Osteocyte (in vitro differentiated cells): ENCODE results near the gene GALNT9. TPM values are rescaled to one million over a fixed set of nuclear protein-coding genes. Genes with fewer than 3 reads are reported as not detected.

Source experiments
- DNase-seq: peaks from one replicate; pipeline ENCODE4 v3.0.0; 2021; ENCODE audit warnings: mixed read lengths; ENCODE audit not compliant: unreplicated experiment; ENCODE audit errors: extremely low spot score
- H3K27ac Mint-ChIP-seq: one replicate; pipeline ENCODE4 v1.8.0; 2021; ENCODE audit warnings: mild to moderate bottlenecking, mixed read lengths; ENCODE audit not compliant: unreplicated experiment
- H3K27me3 Mint-ChIP-seq: one replicate; pipeline ENCODE4 v1.8.0; 2021; ENCODE audit warnings: mixed read lengths; ENCODE audit not compliant: unreplicated experiment
- H3K36me3 Mint-ChIP-seq: one replicate; pipeline ENCODE4 v1.8.0; 2021; ENCODE audit warnings: mixed read lengths; ENCODE audit not compliant: unreplicated experiment
- H3K4me1 Mint-ChIP-seq: one replicate; pipeline ENCODE4 v1.8.0; 2021; ENCODE audit warnings: mixed read lengths; ENCODE audit not compliant: unreplicated experiment
- H3K4me3 Mint-ChIP-seq: one replicate; pipeline ENCODE4 v1.8.0; 2021; ENCODE audit warnings: mild to moderate bottlenecking, moderate library complexity, mixed read lengths; ENCODE audit not compliant: unreplicated experiment
- H3K9me3 Mint-ChIP-seq: one replicate; pipeline ENCODE4 v1.8.0; 2021; ENCODE audit warnings: mixed read lengths; ENCODE audit not compliant: unreplicated experiment
- total RNA-seq: library from RNA; stranded (reverse); gene quantifications from 2 replicates; pipeline ENCODE4 v1.2.1, GENCODE V29; 2021
- TF ChIP-seq, protein P1 (sequence below): fragments of 200-600 bp; sonication (generic); IDR thresholded peaks from 2 replicates; pipeline ENCODE4 v1.5.0; 2021; ENCODE audit warnings: antibody characterized with exemption, mild to moderate bottlenecking, moderate library complexity

GALNT9 gene
- total RNA-seq, 1 donor from 2014 or later, result not detected

DNA sequence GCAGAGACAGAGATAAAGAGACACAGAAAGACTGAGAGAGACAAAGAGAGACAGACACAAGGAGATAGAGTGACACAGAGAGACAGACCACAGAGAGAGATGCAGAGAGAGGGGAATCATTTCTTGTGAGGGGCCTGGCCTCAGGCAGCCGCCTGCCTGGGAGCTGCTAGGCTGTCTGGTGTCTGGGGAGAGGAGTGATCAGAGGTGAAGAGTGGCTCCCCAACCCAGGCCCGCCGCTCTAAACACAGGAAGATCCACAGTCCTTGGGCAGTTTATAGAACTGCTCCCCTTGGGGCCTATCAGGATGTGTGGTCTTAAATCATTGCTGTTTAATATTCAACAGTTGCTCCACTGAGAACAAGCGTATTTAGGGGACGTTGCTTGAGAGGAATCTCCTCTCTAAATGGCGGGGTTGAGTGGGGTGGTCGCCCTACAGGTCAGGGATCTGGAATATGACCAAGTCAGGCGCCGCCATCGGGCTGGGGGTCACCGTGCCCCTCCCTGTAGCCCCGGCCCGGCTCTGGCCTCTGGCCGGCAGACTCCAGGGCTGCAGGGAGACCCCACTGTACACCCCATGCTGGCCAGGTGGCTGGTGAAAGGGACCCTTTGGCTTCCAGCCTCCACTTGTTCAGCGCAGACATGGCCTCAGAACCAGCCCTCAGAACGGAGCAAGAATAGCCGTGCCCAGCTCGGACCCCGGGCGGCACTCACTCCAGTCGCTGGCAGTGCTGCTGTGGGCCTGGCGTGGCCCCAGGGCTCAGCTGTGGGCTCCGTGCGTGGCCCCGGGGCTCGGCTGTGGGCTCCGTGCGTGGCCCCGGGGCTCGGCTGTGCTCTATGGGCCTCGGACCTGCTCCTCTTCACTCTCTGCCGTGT, 89.4 kb downstream of the GALNT9 start:
- Mint-ChIP-seq H3K9me3 (no peaks in the 10 kb centered on the region), H3K27me3 (peaks cover 2% of the 10 kb centered on the region), H3K36me3 (peaks cover 2% of the 10 kb centered on the region), H3K4me3 (no peak overlapping the region), H3K27ac (no peak overlapping the region), H3K4me1 (no peaks in the 10 kb centered on the region)
- TF ChIP-seq, protein P1, sequence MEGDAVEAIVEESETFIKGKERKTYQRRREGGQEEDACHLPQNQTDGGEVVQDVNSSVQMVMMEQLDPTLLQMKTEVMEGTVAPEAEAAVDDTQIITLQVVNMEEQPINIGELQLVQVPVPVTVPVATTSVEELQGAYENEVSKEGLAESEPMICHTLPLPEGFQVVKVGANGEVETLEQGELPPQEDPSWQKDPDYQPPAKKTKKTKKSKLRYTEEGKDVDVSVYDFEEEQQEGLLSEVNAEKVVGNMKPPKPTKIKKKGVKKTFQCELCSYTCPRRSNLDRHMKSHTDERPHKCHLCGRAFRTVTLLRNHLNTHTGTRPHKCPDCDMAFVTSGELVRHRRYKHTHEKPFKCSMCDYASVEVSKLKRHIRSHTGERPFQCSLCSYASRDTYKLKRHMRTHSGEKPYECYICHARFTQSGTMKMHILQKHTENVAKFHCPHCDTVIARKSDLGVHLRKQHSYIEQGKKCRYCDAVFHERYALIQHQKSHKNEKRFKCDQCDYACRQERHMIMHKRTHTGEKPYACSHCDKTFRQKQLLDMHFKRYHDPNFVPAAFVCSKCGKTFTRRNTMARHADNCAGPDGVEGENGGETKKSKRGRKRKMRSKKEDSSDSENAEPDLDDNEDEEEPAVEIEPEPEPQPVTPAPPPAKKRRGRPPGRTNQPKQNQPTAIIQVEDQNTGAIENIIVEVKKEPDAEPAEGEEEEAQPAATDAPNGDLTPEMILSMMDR, result no peak
- DNase-seq, result no peak

DNA sequence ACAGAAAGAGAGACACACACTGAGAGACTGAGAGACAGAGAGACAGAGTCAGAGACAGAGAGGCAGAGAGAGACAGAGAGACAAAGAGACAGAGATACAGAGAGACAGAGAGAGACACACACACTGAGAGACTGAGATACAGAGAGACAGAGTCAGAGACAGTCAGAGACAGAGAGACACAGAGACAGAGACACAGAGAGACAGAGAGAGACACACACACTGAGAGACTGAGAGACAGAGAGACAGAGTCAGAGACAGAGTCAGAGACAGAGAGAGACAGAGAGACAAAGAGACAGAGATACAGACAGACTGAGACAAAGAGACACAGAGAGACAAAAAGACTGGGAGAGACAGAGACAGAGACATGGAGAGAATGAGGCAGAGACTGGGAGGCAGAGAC, 90.0 kb downstream of the GALNT9 start:
- Mint-ChIP-seq H3K36me3 (peaks cover 2% of the 10 kb centered on the region), H3K27ac (no peak overlapping the region), H3K9me3 (no peaks in the 10 kb centered on the region), H3K4me3 (no peak overlapping the region), H3K27me3 (peaks cover 3% of the 10 kb centered on the region), H3K4me1 (no peaks in the 10 kb centered on the region)
- TF ChIP-seq, protein P1, result no peak
- no peak for DNase-seq

DNA sequence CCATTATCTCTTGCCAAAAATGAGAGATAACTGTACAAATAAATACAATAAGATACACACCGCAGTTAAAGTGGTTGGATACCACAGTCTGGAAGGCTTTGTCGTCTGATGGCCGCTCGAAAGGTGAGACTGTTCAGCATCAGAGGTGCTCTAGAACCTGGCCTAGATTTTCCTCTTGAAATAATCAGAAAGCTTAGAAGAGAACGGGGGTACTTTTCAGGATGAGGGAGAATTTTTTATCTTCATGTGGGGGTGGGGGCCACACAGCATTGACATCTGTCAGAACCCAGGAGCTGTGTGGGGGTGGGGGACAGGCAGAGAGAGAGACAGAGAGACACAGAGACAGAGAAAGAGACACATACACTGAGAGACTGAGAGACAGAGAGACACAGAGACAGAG, 90.5 kb downstream of the GALNT9 start:
- no peak for DNase-seq
- peaks cover 2% of the 10 kb centered on the region for H3K36me3 Mint-ChIP-seq
- TF ChIP-seq, protein P1, result no peak
- H3K27ac Mint-ChIP-seq, result no peak overlapping the region
- H3K4me1 Mint-ChIP-seq, result no peaks in the 10 kb centered on the region
- no peak overlapping the region for H3K4me3 Mint-ChIP-seq
- H3K9me3 Mint-ChIP-seq, result no peaks in the 10 kb centered on the region
- peaks cover 3% of the 10 kb centered on the region for H3K27me3 Mint-ChIP-seq

DNA sequence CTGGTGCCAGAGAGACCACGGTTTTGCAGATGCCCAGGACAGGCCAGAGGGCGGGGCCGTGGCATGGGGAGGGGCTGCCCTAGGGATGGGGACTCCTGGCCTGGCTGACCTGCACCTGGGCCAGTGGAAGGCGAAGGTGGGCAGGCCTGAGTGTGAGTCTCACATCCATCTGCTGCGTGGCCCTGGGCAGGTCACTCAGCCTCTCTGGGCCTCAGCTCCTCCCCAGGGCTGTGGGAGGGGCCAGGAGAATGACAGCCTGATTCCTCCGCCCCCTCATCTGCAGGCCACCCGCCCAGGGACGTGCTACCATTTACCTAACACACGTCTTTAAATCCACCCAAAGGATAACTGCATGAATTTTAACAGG, 90.9 kb downstream of the GALNT9 start:
- peaks cover 2% of the 10 kb centered on the region for H3K36me3 Mint-ChIP-seq
- no peaks in the 10 kb centered on the region for H3K9me3 Mint-ChIP-seq
- no peak overlapping the region for H3K27ac Mint-ChIP-seq
- TF ChIP-seq, protein P1, result no peak
- peaks cover 3% of the 10 kb centered on the region for H3K27me3 Mint-ChIP-seq
- DNase-seq, result no peak
- H3K4me1 Mint-ChIP-seq, result no peaks in the 10 kb centered on the region
- H3K4me3 Mint-ChIP-seq, result no peak overlapping the region

DNA sequence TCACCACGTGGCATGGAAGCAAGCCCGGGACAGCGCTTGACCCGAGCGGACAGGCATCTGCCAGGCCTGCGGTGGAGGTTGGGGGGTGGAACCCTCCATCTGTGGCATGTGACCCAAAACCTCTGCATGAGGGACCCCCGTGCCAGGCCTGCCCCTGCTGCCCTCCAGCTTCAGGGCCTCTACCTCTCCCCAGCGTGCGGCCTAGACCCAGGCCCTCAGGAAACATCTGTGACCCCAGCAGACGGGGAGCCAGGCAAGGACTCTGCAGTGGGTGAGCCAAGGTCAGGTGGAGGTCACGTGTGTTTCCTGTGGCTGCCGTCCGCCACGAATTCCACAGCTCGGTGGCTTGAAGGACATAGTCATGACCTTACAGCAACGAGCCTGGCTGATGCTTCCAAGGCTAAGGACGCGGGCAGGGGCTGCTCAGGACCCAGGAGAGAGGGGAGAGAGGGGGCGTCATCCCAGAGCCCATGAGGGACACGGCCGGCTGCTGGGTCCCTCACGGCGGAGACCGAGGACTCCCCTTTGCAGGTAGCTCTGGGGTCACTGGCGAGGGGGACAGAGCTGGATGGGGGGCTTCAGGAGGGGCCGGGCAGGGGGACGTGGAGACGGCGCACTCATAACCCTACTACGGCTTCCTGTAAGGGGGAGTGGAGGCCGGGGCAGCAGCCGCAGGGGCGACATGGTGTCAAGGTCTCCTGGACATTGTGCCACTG, 91.5 kb downstream of the GALNT9 start:
- no peak for DNase-seq
- no peak overlapping the region for H3K4me3 Mint-ChIP-seq
- TF ChIP-seq, protein P1, result no peak
- no peaks in the 10 kb centered on the region for H3K9me3 Mint-ChIP-seq
- peaks cover 2% of the 10 kb centered on the region for H3K36me3 Mint-ChIP-seq
- H3K4me1 Mint-ChIP-seq, result no peaks in the 10 kb centered on the region
- peaks cover 3% of the 10 kb centered on the region for H3K27me3 Mint-ChIP-seq
- H3K27ac Mint-ChIP-seq, result no peak overlapping the region
